Mammary epithelial cell (primary cell): Measurements from ENCODE around the gene FAM241B.

Source experiments
- EZH2 ChIP-seq: IDR thresholded peaks from 2 replicates; pipeline ENCODE4 v1.6.1; 2012; ENCODE audit warnings: low read length, inconsistent platforms, borderline replicate concordance
- TF ChIP-seq, protein P1 (sequence below), 2 donors: IDR thresholded peaks in 1 of 2; conservative IDR thresholded peaks in 1 of 2; 2 replicates each; pipeline ENCODE4 v1.5.1; 2011 to 2012; ENCODE audit warnings: inconsistent platforms in 2 of 2, low read length in 2 of 2, mild to moderate bottlenecking in 2 of 2, control low read depth in 1 of 2, low read depth in 1 of 2; ENCODE audit not compliant: insufficient read depth in 1 of 2; ENCODE audit errors: extremely low read depth in 1 of 2

DNA sequence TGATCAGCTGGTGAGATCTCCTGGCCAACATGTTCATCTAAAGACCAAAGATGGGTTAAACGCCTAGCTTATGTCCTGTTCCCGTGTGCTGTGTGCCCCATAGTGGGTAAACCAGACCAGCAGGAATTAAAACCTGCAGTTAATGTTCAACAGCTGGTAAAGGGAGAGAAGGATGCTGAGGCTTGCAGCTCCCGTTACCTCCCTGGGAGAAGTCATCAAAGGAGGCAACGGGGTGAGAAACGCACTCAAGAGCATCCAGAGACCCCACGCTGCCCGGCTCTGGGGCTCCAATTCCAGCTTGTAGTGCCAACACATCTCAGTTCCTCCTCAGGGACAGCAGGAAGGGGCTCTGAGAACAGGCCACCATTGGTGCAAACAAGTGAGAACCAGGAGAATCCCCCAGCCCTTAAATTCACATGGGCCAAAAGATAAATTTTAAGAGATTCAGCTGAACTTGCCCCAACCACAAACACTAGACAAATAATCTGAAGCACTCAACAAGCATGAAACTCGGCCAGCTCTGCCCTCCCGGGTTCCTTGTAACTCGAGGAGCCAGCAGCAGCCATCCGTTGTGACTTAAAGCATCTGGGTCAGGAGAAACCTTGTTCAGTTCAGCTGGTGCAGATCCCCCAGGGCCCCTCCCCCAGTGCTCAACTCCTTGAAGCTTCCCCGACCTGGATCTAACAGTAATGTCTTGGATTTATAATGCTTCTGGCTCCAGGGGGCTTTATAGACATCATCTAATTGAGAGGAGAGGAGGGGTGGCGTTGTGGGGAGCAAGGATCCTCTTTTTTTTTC is 29.4 kb downstream of the FAM241B start:
- TF ChIP-seq, protein P1, sequence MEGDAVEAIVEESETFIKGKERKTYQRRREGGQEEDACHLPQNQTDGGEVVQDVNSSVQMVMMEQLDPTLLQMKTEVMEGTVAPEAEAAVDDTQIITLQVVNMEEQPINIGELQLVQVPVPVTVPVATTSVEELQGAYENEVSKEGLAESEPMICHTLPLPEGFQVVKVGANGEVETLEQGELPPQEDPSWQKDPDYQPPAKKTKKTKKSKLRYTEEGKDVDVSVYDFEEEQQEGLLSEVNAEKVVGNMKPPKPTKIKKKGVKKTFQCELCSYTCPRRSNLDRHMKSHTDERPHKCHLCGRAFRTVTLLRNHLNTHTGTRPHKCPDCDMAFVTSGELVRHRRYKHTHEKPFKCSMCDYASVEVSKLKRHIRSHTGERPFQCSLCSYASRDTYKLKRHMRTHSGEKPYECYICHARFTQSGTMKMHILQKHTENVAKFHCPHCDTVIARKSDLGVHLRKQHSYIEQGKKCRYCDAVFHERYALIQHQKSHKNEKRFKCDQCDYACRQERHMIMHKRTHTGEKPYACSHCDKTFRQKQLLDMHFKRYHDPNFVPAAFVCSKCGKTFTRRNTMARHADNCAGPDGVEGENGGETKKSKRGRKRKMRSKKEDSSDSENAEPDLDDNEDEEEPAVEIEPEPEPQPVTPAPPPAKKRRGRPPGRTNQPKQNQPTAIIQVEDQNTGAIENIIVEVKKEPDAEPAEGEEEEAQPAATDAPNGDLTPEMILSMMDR (conservative IDR thresholded peaks at IDR 0.05 in 1 of 2, IDR thresholded peaks at IDR 0.05 in 1 of 2; ENCODE audit: extremely low read depth in 1 of 2, insufficient read depth in 1 of 2, low read depth in 1 of 2, low read length in 2 of 2), result no peak
- TF ChIP-seq EZH2, result no peak
